CD8-positive, alpha-beta memory T cell (primary cell): ENCODE measurements around the gene AKAP8L. TPM values are rescaled to one million over a fixed set of nuclear protein-coding genes. Genes with fewer than 3 reads are reported as not detected.

Source experiments
- CTCF ChIA-PET: fragments of 350-600 bp; sonication (Branson Sonifier 250); formaldehyde crosslinking; loops from one replicate; lab custom pipeline; 2021; ENCODE audit warnings: antibody characterized with exemption; lab: Charles Lee
- POLR2A ChIA-PET: fragments of 350-600 bp; sonication (Branson Sonifier 250); formaldehyde crosslinking; loops from one replicate; lab custom pipeline; 2021; ENCODE audit warnings: antibody characterized with exemption; lab: Charles Lee
- DNase-seq, 5 donors: peaks; one replicate each; pipeline versions ENCODE4 v3.0.0 to v3.0.0-alpha.2; 2020 to 2022; ENCODE audit warnings: mixed read lengths in 1 of 5
- H3K27ac ChIP-seq: one replicate; pipeline ENCODE4 v1.7.0; 2013; ENCODE audit warnings: low read depth, mild to moderate bottlenecking, low read length, moderate library complexity
- H3K27me3 ChIP-seq: 2 replicates; pipeline ENCODE4 v1.7.0; 2013; ENCODE audit warnings: low read length, mild to moderate bottlenecking; ENCODE audit not compliant: insufficient read depth, poor library complexity, severe bottlenecking
- H3K36me3 ChIP-seq: 2 replicates; pipeline ENCODE4 v1.7.0; 2013; ENCODE audit warnings: mild to moderate bottlenecking, low read length, moderate library complexity; ENCODE audit not compliant: insufficient read depth
- H3K4me1 ChIP-seq: 2 replicates; pipeline ENCODE4 v1.7.0; 2013; ENCODE audit warnings: mild to moderate bottlenecking, low read length, moderate library complexity; ENCODE audit not compliant: insufficient read depth
- H3K4me3 ChIP-seq: 2 replicates; pipeline ENCODE4 v1.7.0; 2013; ENCODE audit warnings: mild to moderate bottlenecking, low read length
- H3K9me3 ChIP-seq: 2 replicates; pipeline ENCODE4 v1.7.0; 2013; ENCODE audit warnings: mild to moderate bottlenecking, low read length
- H3K27ac Mint-ChIP-seq, 8 donors: one replicate each; pipeline ENCODE4 v1.8.0; 2020 to 2021; ENCODE audit warnings: mixed read lengths in 8 of 8, mild to moderate bottlenecking in 6 of 8, inconsistent platforms in 3 of 8, moderate library complexity in 3 of 8
- H3K27me3 Mint-ChIP-seq, 2 donors: one replicate each; pipeline ENCODE4 v1.8.0; 2020 to 2021; ENCODE audit warnings: mixed read lengths in 2 of 2, mild to moderate bottlenecking in 1 of 2, moderate library complexity in 1 of 2
- H3K36me3 Mint-ChIP-seq, 3 donors: one replicate each; pipeline ENCODE4 v1.8.0; 2020 to 2021; ENCODE audit warnings: mixed read lengths in 3 of 3, inconsistent platforms in 1 of 3, mild to moderate bottlenecking in 1 of 3
- H3K4me1 Mint-ChIP-seq, 3 donors: one replicate each; pipeline ENCODE4 v1.8.0; 2020 to 2021; ENCODE audit warnings: mixed read lengths in 3 of 3, inconsistent platforms in 1 of 3, mild to moderate bottlenecking in 1 of 3
- H3K4me3 Mint-ChIP-seq, 7 donors: one replicate each; pipeline ENCODE4 v1.8.0; 2020 to 2021; ENCODE audit warnings: mixed read lengths in 7 of 7, mild to moderate bottlenecking in 6 of 7, moderate library complexity in 4 of 7, inconsistent platforms in 2 of 7
- H3K9me3 Mint-ChIP-seq, 5 donors: one replicate each; pipeline ENCODE4 v1.8.0; 2020 to 2022; ENCODE audit warnings: mixed read lengths in 5 of 5, mild to moderate bottlenecking in 3 of 5, moderate library complexity in 2 of 5, inconsistent platforms in 1 of 5
- polyA plus RNA-seq: library from polyadenylated mRNA; unstranded; fragments of 300-500 nt; fragmentation: Illumina TruSeq; gene quantifications from one replicate; pipeline ENCODE4 v1.2.3, GENCODE V29; 2021
- total RNA-seq, 2 experiments: library from RNA; stranded (reverse); gene quantifications; one replicate each; pipeline ENCODE4 v1.2.3, GENCODE V29; 2021

AKAP8L gene
- total and polyA plus RNA-seq, 3 experiments from 2014 or later, result 69.8 to 74.9 (median 74.5) TPM

GRCh38 chr19:15436012-15436825 is 17.4 kb upstream of the AKAP8L start:
- CTCF ChIA-PET, result interaction anchor here (1.0 to 2.6 kb wide), 2 partner anchors 17 to 115 kb away, joined by 3 to 15 read pairs; partner anchors contain the start of gene AKAP8L
- Mint-ChIP-seq H3K4me3 (no peak overlapping the region), H3K27ac (no peak overlapping the region), H3K27me3 (no peaks in the 10 kb centered on the region), H3K9me3 (no peaks in the 10 kb centered on the region), H3K36me3 (peaks cover 0 to 13% (median 0%) of the 10 kb centered on the region in 3 donors), H3K4me1 (peaks cover 17 to 19% (median 18%) of the 10 kb centered on the region in 3 donors)
- Histone ChIP-seq H3K4me1 (peaks cover 11% of the 10 kb centered on the region), H3K36me3 (no peaks in the 10 kb centered on the region), H3K9me3 (no peaks in the 10 kb centered on the region), H3K27me3 (no peaks in the 10 kb centered on the region), H3K4me3 (no peak overlapping the region), H3K27ac (no peak overlapping the region)
- POLR2A ChIA-PET, result no interaction called here
- no peak for DNase-seq

GRCh38 chr19:15433519-15434069 is 14.8 kb upstream of the AKAP8L start:
- no peaks in the 10 kb centered on the region for H3K27me3 Mint-ChIP-seq
- H3K4me1 Mint-ChIP-seq, result peaks cover 27 to 30% (median 29%) of the 10 kb centered on the region in 3 donors
- ChIA-PET POLR2A (interaction anchor here (0.8 to 2.2 kb wide), 8 partner anchors 15 to 120 kb away, joined by 3 to 22 read pairs (median 8); partner anchors contain the start of genes AKAP8 and AKAP8L), CTCF (interaction anchor here (1.0 to 3.8 kb wide), 6 partner anchors 10 to 123 kb away, joined by 3 to 24 read pairs (median 4); partner anchors contain the start of gene AKAP8L)
- H3K27ac Mint-ChIP-seq, result peak overlapping the region; percentile 83 to 99 (median 95)
- H3K27ac ChIP-seq, result no peak overlapping the region
- H3K36me3 ChIP-seq, result no peaks in the 10 kb centered on the region
- H3K36me3 Mint-ChIP-seq, result peaks cover 0 to 22% (median 0%) of the 10 kb centered on the region in 3 donors
- peaks cover 24% of the 10 kb centered on the region for H3K4me1 ChIP-seq
- no peak for DNase-seq
- peak overlapping the region; percentile 88 to 99 (median 95) for H3K4me3 Mint-ChIP-seq
- H3K27me3 ChIP-seq, result no peaks in the 10 kb centered on the region
- H3K4me3 ChIP-seq, result peak overlapping the region; percentile 86
- no peaks in the 10 kb centered on the region for H3K9me3 ChIP-seq
- H3K9me3 Mint-ChIP-seq, result no peaks in the 10 kb centered on the region

DNA sequence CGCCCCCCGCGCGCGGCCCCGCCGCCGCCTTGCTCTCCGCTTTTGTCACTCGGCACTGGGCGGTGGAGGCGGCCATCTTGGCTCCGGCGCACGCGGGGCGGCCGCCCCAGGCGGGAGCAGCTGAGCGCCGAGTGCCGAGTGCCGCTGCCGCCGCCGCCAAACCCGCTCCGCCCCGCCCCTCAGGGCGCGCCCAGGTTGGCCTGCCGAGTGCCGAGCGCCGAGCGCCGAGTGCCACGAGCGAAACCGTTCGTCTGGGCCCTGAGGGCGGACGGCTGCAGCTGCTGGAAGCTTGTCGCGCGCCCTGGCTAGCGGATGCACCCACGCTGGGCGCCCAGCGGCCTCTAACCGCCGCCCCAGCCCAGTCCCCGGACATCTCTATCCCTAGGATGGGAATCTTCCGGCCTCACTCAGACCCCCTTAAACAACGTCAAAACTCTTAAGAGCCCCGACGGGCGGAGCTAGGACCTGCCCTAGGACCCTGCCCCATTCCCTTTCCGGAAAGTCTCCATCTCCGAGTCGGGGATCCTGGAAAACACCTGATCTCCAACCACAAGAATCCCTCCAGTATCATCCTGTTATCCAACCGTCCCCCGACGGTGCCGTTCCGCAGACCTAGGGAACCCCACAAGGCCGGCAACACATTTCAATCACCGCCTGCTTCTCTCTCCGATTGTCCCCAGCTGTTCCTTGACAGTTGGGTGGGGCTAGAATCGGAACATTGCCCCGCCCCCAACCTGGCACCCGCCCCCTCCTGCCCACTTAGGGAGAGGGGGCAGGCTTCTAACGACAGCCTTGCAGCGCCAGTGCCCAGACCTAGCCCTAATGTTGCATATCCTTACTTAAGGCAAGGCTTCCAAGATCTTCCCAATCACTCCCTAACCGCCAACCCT is 14.1 kb upstream of the AKAP8L start:
- H3K27ac ChIP-seq, result peak overlapping the region; percentile 79
- peaks cover 24% of the 10 kb centered on the region for H3K4me1 ChIP-seq
- no peaks in the 10 kb centered on the region for H3K36me3 ChIP-seq
- no peaks in the 10 kb centered on the region for H3K9me3 ChIP-seq
- POLR2A ChIA-PET, result interaction anchor here (0.8 to 2.2 kb wide), 10 partner anchors 14 to 123 kb away, joined by 3 to 22 read pairs (median 6); partner anchors contain the start of genes AKAP8 and AKAP8L
- H3K27ac Mint-ChIP-seq, result peak overlapping the region; percentile 83 to 99 (median 95)
- peaks cover 27 to 31% (median 30%) of the 10 kb centered on the region in 3 donors for H3K4me1 Mint-ChIP-seq
- no peaks in the 10 kb centered on the region for H3K27me3 Mint-ChIP-seq
- H3K4me3 Mint-ChIP-seq, result peak overlapping the region; percentile 88 to 99 (median 95)
- no peaks in the 10 kb centered on the region for H3K27me3 ChIP-seq
- H3K4me3 ChIP-seq, result peak overlapping the region; percentile 86
- CTCF ChIA-PET, result interaction anchor here (1.0 to 3.8 kb wide), 7 partner anchors 9 to 124 kb away, joined by 3 to 24 read pairs (median 4); partner anchors contain the start of gene AKAP8L
- H3K9me3 Mint-ChIP-seq, result no peaks in the 10 kb centered on the region
- H3K36me3 Mint-ChIP-seq, result peaks cover 0 to 27% (median 0%) of the 10 kb centered on the region in 3 donors
- peak; percentile 87 to 94 (median 88) for DNase-seq

DNA sequence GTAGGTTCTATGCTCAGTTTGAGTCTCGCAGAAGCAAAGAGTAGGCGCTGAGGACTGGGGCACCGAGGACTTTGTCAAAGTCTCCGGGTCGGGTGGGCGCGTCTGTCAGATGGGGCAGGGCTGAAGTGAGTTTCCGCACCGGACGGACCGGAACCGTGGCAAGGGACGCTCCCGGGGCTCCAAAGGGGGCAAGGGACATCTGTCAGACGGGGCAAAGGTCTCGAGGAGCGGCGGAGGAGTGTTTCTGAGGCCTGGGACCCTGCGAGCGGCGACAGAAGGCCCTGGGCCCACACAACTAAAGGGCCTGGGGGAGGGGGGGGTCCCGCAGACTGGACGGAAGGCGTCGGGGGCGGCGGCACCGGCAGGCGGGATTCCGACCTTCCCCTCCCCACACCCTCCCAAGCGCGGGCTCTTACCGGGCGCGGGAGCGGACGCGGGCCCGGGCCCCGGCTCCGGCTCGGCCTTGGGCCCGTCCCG is 13.3 kb upstream of the AKAP8L start:
- peaks cover 27 to 31% (median 30%) of the 10 kb centered on the region in 3 donors for H3K4me1 Mint-ChIP-seq
- no peaks in the 10 kb centered on the region for H3K9me3 Mint-ChIP-seq
- peak overlapping the region; percentile 61 for H3K27ac ChIP-seq
- H3K27ac Mint-ChIP-seq, result peak overlapping the region; percentile 84 to 99 (median 94)
- H3K4me3 ChIP-seq, result peak overlapping the region; percentile 59
- peak overlapping the region; percentile 92 to 99 (median 94) for H3K4me3 Mint-ChIP-seq
- peaks cover 0 to 34% (median 0%) of the 10 kb centered on the region in 3 donors for H3K36me3 Mint-ChIP-seq
- DNase-seq, result peak in 1 of 5 donors; percentile 26
- peaks cover 24% of the 10 kb centered on the region for H3K4me1 ChIP-seq
- H3K27me3 Mint-ChIP-seq, result no peaks in the 10 kb centered on the region
- CTCF ChIA-PET, result interaction anchor here (1.2 to 3.8 kb wide), 6 partner anchors 11 to 125 kb away, joined by 3 to 24 read pairs (median 6); partner anchors contain the start of gene AKAP8L
- no peaks in the 10 kb centered on the region for H3K9me3 ChIP-seq
- POLR2A ChIA-PET, result interaction anchor here (1.2 to 2.2 kb wide), 8 partner anchors 13 to 124 kb away, joined by 4 to 22 read pairs (median 8); partner anchors contain the start of genes AKAP8 and AKAP8L
- H3K36me3 ChIP-seq, result peaks cover 4% of the 10 kb centered on the region
- no peaks in the 10 kb centered on the region for H3K27me3 ChIP-seq

GRCh38 chr19:15431396-15432017 is 12.7 kb upstream of the AKAP8L start:
- H3K4me1 Mint-ChIP-seq, result peaks cover 27 to 32% (median 31%) of the 10 kb centered on the region in 3 donors
- DNase-seq, result no peak
- no peaks in the 10 kb centered on the region for H3K9me3 Mint-ChIP-seq
- Histone ChIP-seq H3K4me3 (peak overlapping the region; percentile 59), H3K9me3 (no peaks in the 10 kb centered on the region), H3K36me3 (peaks cover 6% of the 10 kb centered on the region), H3K27me3 (no peaks in the 10 kb centered on the region), H3K4me1 (peaks cover 24% of the 10 kb centered on the region), H3K27ac (peak overlapping the region; percentile 61)
- ChIA-PET CTCF (interaction anchor here (2.0 to 3.8 kb wide), 2 partner anchors 12 to 124 kb away, joined by 9 to 24 read pairs; partner anchors contain the start of gene AKAP8L), POLR2A (no interaction called here)
- peaks cover 0 to 39% (median under 1%) of the 10 kb centered on the region in 3 donors for H3K36me3 Mint-ChIP-seq
- peak overlapping the region; percentile 92 to 99 (median 94) for H3K4me3 Mint-ChIP-seq
- H3K27me3 Mint-ChIP-seq, result no peaks in the 10 kb centered on the region
- peak overlapping the region; percentile 84 to 99 (median 94) for H3K27ac Mint-ChIP-seq

- H3K27ac ChIP-seq, result no peak overlapping the region
- Mint-ChIP-seq H3K4me3 (peak overlapping the region; percentile 92 to 99 (median 94)), H3K36me3 (peaks cover 3 to 44% (median 7%) of the 10 kb centered on the region in 3 donors), H3K27me3 (no peaks in the 10 kb centered on the region), H3K9me3 (no peaks in the 10 kb centered on the region), H3K4me1 (peaks cover 33 to 35% (median 35%) of the 10 kb centered on the region in 3 donors), H3K27ac (peak overlapping the region in 4 of 8 donors; percentile 32 to 95 (median 54))
- DNase-seq, result no peak
- POLR2A ChIA-PET, result no interaction called here
- no peaks in the 10 kb centered on the region for H3K9me3 ChIP-seq
- peaks cover 24% of the 10 kb centered on the region for H3K4me1 ChIP-seq
- peaks cover 12% of the 10 kb centered on the region for H3K36me3 ChIP-seq
- no peak overlapping the region for H3K4me3 ChIP-seq
- no peaks in the 10 kb centered on the region for H3K27me3 ChIP-seq
- CTCF ChIA-PET, result interaction anchor here (0.9 to 3.8 kb wide), 3 partner anchors 11 to 126 kb away, joined by 3 to 24 read pairs (median 9); partner anchors contain the start of gene AKAP8L
Measured at GRCh38 chr19:15430526-15431120, 11.8 kb upstream of the AKAP8L start.
